ENCODE measurements around the gene CCL21. TPM values are rescaled to one million over a fixed set of nuclear protein-coding genes. Genes with fewer than 3 reads are reported as not detected.

Gene CCL21
- total and polyA plus RNA-seq, 3 donors from 2014 or later = 1.7 to 76.3 (median 2.0) TPM

- no peak overlapping the region for H3K27ac ChIP-seq
- TF ChIP-seq POLR2A (IDR thresholded peaks at IDR 0.05) = no peak
- no peak for TF ChIP-seq CTCF (IDR thresholded peaks at IDR 0.05)
- no peak for DNase-seq
- intact Hi-C loops (cut with DNase I; ENCODE audit: low total_unique reads) = no loop called here
- no peak overlapping the region for H3K4me3 ChIP-seq
- H3K36me3 ChIP-seq (ENCODE audit: low read depth, missing control alignments) = no peaks in the 10 kb centered on the region
- WGBS, 2 donors = 89 to 96% methylated on average over 5 of the region's 5 CpGs
- no peaks in the 10 kb centered on the region for H3K27me3 ChIP-seq
- no peaks in the 10 kb centered on the region for H3K9me3 ChIP-seq
- H3K4me1 ChIP-seq = peaks cover 7% of the 10 kb centered on the region
Measured at GRCh38 chr9:34669809-34670562, 40.0 kb downstream of the CCL21 start.

GRCh38 chr9:34665381-34666250, 44.3 kb downstream of the CCL21 start:
- no peak for TF ChIP-seq CTCF (IDR thresholded peaks at IDR 0.05)
- peak; percentile 31 for TF ChIP-seq POLR2A (IDR thresholded peaks at IDR 0.05)
- WGBS, 2 donors = 1 to 13% methylated on average over 6 to 52 of the region's 55 CpGs
- peaks cover 16% of the 10 kb centered on the region for H3K4me1 ChIP-seq
- DNase-seq = peak; percentile 98
- no peaks in the 10 kb centered on the region for H3K36me3 ChIP-seq (ENCODE audit: low read depth, missing control alignments)
- no peaks in the 10 kb centered on the region for H3K27me3 ChIP-seq
- no peaks in the 10 kb centered on the region for H3K9me3 ChIP-seq
- intact Hi-C loops (cut with DNase I; ENCODE audit: low total_unique reads) = no loop called here
- H3K4me3 ChIP-seq = peak overlapping the region; percentile 77 to 91
- peak overlapping the region; percentile 98 to 100 for H3K27ac ChIP-seq

- no peak for DNase-seq
- Histone ChIP-seq H3K4me1 (peaks cover 16% of the 10 kb centered on the region), H3K36me3 (ENCODE audit: low read depth, missing control alignments) (no peaks in the 10 kb centered on the region), H3K9me3 (no peaks in the 10 kb centered on the region), H3K4me3 (peak overlapping the region; percentile 77 to 91), H3K27ac (peak overlapping the region; percentile 98 to 100), H3K27me3 (no peaks in the 10 kb centered on the region)
- no peak for TF ChIP-seq POLR2A (IDR thresholded peaks at IDR 0.05)
- TF ChIP-seq CTCF (IDR thresholded peaks at IDR 0.05) = no peak
- intact Hi-C loops (cut with DNase I; ENCODE audit: low total_unique reads) = no loop called here
- 1 to 11% methylated on average over 7 to 26 of the region's 26 CpGs for WGBS, 2 donors
Measured at GRCh38 chr9:34665067-34665380, 44.9 kb downstream of the CCL21 start.

GRCh38 chr9:34664281-34665066, 45.5 kb downstream of the CCL21 start:
- DNase-seq = peak; percentile 92
- H3K27ac ChIP-seq = peak overlapping the region; percentile 98 to 100
- no peaks in the 10 kb centered on the region for H3K9me3 ChIP-seq
- 12 to 26% methylated on average over 9 to 18 of the region's 18 CpGs for WGBS, 2 donors
- TF ChIP-seq CTCF (IDR thresholded peaks at IDR 0.05) (peak; percentile 56 to 83 (median 68)), POLR2A (IDR thresholded peaks at IDR 0.05) (no peak)
- peaks cover 16% of the 10 kb centered on the region for H3K4me1 ChIP-seq
- no peaks in the 10 kb centered on the region for H3K27me3 ChIP-seq
- H3K36me3 ChIP-seq (ENCODE audit: low read depth, missing control alignments) = no peaks in the 10 kb centered on the region
- H3K4me3 ChIP-seq = peak overlapping the region; percentile 77 to 91
- intact Hi-C loops (cut with DNase I; ENCODE audit: low total_unique reads) = no loop called here
